Measurements from ENCODE around the gene LSM3.

DNA sequence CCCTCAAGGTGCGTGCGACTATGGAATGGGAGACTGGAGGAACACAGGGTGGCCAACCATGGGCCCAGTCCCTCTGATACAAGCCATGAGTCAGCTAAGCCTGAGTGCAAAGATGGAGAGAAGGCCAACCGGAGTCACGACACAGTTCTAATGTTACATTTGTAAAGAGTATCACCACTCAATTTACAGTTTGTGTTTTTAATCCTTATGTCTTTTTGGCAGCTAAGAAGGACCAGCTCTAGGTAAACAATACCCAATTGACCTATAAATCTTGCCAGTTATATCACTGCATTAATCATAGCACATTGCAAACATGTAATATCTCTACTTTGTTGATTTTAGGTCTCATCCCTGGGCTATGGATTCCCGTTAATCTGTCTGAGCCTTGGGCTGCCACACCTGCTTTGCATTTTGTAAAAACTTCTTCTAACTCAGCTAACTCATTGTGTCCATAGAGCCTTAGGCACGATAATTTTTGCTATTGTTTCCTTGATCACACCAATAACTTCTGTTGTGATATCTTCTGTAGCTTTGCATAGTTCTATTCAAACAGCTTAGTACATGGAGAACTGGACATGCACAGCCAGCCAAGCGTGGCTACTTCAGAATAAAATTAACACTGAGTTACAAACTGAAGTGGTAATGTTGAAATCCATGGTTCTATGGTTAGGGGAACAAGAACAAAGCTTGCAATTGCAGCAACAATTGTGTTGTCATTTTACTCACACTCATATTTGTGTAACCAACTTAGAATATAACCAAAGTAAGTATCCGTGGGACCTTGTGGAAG, 50.3 kb downstream of the LSM3 start:
- TF ChIP-seq, protein P1, sequence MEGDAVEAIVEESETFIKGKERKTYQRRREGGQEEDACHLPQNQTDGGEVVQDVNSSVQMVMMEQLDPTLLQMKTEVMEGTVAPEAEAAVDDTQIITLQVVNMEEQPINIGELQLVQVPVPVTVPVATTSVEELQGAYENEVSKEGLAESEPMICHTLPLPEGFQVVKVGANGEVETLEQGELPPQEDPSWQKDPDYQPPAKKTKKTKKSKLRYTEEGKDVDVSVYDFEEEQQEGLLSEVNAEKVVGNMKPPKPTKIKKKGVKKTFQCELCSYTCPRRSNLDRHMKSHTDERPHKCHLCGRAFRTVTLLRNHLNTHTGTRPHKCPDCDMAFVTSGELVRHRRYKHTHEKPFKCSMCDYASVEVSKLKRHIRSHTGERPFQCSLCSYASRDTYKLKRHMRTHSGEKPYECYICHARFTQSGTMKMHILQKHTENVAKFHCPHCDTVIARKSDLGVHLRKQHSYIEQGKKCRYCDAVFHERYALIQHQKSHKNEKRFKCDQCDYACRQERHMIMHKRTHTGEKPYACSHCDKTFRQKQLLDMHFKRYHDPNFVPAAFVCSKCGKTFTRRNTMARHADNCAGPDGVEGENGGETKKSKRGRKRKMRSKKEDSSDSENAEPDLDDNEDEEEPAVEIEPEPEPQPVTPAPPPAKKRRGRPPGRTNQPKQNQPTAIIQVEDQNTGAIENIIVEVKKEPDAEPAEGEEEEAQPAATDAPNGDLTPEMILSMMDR (IDR thresholded peaks at IDR 0.05): no peak
- TF ChIP-seq POLR2A (IDR thresholded peaks at IDR 0.05): no peak

All from adrenal gland (tissue), 5 donors.